ENCODE results near the gene ACE. TPM values are rescaled to one million over a fixed set of nuclear protein-coding genes. Genes with fewer than 3 reads are reported as not detected.

Gene ACE
- total RNA-seq, 1 donor from 2014 or later, result 6.4 TPM

DNA sequence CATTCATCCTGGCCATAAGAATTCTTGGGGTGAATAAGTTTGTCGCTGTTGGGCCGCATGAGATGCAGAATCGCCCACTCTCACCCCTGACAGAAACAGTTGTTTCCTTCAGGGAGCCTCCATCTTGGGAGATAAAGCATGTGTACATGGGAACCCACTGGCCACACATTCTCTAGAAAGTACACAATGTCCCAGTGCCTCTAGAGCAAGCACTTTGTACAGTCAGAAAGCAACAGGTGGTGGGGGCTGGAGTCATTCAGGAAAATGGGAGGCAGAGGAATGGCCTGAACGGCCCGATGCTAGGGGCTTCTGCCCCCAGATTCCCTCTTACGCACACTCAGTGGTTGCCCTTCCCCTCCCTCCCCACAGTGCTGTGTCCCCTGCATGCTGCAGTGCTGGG is 16.1 kb downstream of the ACE start:
- peaks cover 10% of the 10 kb centered on the region for H3K27me3 Mint-ChIP-seq
- H3K27ac Mint-ChIP-seq, result peak overlapping the region; percentile 67
- H3K4me1 Mint-ChIP-seq (ENCODE audit: low read depth), result no peaks in the 10 kb centered on the region
- no peaks in the 10 kb centered on the region for H3K9me3 Mint-ChIP-seq (ENCODE audit: low read depth)
- no peaks in the 10 kb centered on the region for H3K36me3 Mint-ChIP-seq (ENCODE audit: insufficient read depth)
- no peak overlapping the region for H3K4me3 Mint-ChIP-seq (ENCODE audit: low read depth)
- DNase-seq (ENCODE audit: low spot score, unreplicated experiment), result no peak
- TF ChIP-seq, protein P1, sequence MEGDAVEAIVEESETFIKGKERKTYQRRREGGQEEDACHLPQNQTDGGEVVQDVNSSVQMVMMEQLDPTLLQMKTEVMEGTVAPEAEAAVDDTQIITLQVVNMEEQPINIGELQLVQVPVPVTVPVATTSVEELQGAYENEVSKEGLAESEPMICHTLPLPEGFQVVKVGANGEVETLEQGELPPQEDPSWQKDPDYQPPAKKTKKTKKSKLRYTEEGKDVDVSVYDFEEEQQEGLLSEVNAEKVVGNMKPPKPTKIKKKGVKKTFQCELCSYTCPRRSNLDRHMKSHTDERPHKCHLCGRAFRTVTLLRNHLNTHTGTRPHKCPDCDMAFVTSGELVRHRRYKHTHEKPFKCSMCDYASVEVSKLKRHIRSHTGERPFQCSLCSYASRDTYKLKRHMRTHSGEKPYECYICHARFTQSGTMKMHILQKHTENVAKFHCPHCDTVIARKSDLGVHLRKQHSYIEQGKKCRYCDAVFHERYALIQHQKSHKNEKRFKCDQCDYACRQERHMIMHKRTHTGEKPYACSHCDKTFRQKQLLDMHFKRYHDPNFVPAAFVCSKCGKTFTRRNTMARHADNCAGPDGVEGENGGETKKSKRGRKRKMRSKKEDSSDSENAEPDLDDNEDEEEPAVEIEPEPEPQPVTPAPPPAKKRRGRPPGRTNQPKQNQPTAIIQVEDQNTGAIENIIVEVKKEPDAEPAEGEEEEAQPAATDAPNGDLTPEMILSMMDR (IDR thresholded peaks at IDR 0.05; ENCODE audit: unreplicated experiment), result no peak

DNA sequence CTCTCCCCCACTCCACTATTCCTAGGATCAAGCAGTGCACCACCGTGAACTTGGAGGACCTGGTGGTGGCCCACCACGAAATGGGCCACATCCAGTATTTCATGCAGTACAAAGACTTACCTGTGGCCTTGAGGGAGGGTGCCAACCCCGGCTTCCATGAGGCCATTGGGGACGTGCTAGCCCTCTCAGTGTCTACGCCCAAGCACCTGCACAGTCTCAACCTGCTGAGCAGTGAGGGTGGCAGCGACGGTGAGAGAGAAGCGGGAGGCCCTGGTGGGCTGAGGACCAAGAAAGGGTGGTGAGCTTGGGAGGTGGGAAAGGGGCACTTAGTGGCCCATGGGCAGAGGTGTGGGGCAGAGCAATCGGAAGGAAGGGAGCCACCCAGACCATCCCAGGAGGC is 16.6 kb downstream of the ACE start:
- TF ChIP-seq, protein P1 (IDR thresholded peaks at IDR 0.05; ENCODE audit: unreplicated experiment), result no peak
- no peak overlapping the region for H3K27ac Mint-ChIP-seq
- peaks cover under 1% of the 10 kb centered on the region for H3K4me1 Mint-ChIP-seq (ENCODE audit: low read depth)
- no peaks in the 10 kb centered on the region for H3K9me3 Mint-ChIP-seq (ENCODE audit: low read depth)
- no peaks in the 10 kb centered on the region for H3K36me3 Mint-ChIP-seq (ENCODE audit: insufficient read depth)
- no peak overlapping the region for H3K4me3 Mint-ChIP-seq (ENCODE audit: low read depth)
- H3K27me3 Mint-ChIP-seq, result peaks cover 10% of the 10 kb centered on the region
- DNase-seq (ENCODE audit: low spot score, unreplicated experiment), result no peak

- Mint-ChIP-seq H3K27ac (no peak overlapping the region), H3K4me1 (ENCODE audit: low read depth) (peaks cover 4% of the 10 kb centered on the region), H3K36me3 (ENCODE audit: insufficient read depth) (no peaks in the 10 kb centered on the region), H3K4me3 (ENCODE audit: low read depth) (no peak overlapping the region), H3K27me3 (peaks cover 8% of the 10 kb centered on the region), H3K9me3 (ENCODE audit: low read depth) (no peaks in the 10 kb centered on the region)
- DNase-seq (ENCODE audit: low spot score, unreplicated experiment), result no peak
- TF ChIP-seq, protein P1 (IDR thresholded peaks at IDR 0.05; ENCODE audit: unreplicated experiment), result no peak
Observed at GRCh38 chr17:63494300-63494928, 17.6 kb downstream of the ACE start.

DNA sequence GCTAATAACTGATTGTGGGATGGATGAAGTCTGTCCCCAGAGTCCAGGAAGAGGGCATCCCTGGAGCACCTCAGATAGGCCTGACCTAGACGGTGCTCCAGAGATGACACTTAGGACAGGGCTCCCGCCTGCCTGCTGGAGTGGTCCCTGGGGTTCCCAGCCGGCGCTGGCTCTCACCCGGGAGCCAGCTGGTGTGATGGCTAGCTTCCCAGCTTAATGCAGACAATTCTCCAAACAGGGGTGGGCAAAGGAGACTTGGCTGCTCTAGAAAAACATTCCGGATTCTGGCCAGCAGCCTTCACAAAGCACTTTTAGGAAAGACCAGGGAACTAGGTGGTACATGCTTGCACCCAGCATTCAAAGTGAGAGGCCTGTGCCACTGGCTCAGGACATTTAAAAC is 18.6 kb downstream of the ACE start:
- no peak for DNase-seq (ENCODE audit: low spot score, unreplicated experiment)
- Mint-ChIP-seq H3K4me1 (ENCODE audit: low read depth) (peaks cover 4% of the 10 kb centered on the region), H3K9me3 (ENCODE audit: low read depth) (no peaks in the 10 kb centered on the region)

DNA sequence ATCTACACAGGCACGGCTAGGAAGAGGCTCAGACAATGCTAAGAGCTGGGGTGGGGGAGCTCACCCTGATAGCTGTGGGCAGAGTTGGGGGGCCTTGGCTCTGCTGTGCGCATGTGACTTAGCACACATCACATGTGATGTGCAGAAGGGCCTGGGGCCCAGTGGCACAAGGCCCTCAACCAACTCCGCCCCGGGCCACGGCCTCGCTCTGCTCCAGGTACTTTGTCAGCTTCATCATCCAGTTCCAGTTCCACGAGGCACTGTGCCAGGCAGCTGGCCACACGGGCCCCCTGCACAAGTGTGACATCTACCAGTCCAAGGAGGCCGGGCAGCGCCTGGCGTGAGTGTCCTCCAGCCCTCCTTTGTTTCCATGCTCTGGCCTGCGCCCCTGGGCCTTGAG is 19.3 kb downstream of the ACE start:
- no peaks in the 10 kb centered on the region for H3K36me3 Mint-ChIP-seq (ENCODE audit: insufficient read depth)
- no peaks in the 10 kb centered on the region for H3K9me3 Mint-ChIP-seq (ENCODE audit: low read depth)
- TF ChIP-seq, protein P1 (IDR thresholded peaks at IDR 0.05; ENCODE audit: unreplicated experiment), result no peak
- H3K4me3 Mint-ChIP-seq (ENCODE audit: low read depth), result no peak overlapping the region
- H3K4me1 Mint-ChIP-seq (ENCODE audit: low read depth), result peaks cover 4% of the 10 kb centered on the region
- DNase-seq (ENCODE audit: low spot score, unreplicated experiment), result no peak
- H3K27ac Mint-ChIP-seq, result no peak overlapping the region
- H3K27me3 Mint-ChIP-seq, result peaks cover 12% of the 10 kb centered on the region

More for the DNA sequence above, 18.6 kb downstream of the ACE start:
- no peak overlapping the region for H3K27ac Mint-ChIP-seq
- no peaks in the 10 kb centered on the region for H3K36me3 Mint-ChIP-seq (ENCODE audit: insufficient read depth)
- H3K4me3 Mint-ChIP-seq (ENCODE audit: low read depth), result no peak overlapping the region
- TF ChIP-seq, protein P1 (IDR thresholded peaks at IDR 0.05; ENCODE audit: unreplicated experiment), result no peak
- peaks cover 7% of the 10 kb centered on the region for H3K27me3 Mint-ChIP-seq

All from progenitor cell of endocrine pancreas (in vitro differentiated cells).